ENCODE results near the gene MBD3. TPM values are rescaled to one million over a fixed set of nuclear protein-coding genes. Genes with fewer than 3 reads are reported as not detected.
A peak's percentile ranks its signal among the peaks of the same experiment; 100 is the strongest.

The MBD3 gene
- total RNA-seq, 1 donor from 2014 or later, result 34.2 TPM

GRCh38 chr19:1632462-1633268, 40.0 kb upstream of the MBD3 start:
- no peaks in the 10 kb centered on the region for H3K36me3 ChIP-seq
- H3K4me1 ChIP-seq, result no peaks in the 10 kb centered on the region
- Mint-ChIP-seq H3K4me1 (no peaks in the 10 kb centered on the region), H3K36me3 (peaks cover 14% of the 10 kb centered on the region), H3K4me3 (peak overlapping the region; percentile 55), H3K27ac (no peak overlapping the region), H3K9me3 (peaks cover 2% of the 10 kb centered on the region), H3K27me3 (ENCODE audit: insufficient read depth, low read depth) (peaks cover 7% of the 10 kb centered on the region)
- TF ChIP-seq EZH2phosphoT487 (IDR thresholded peaks at IDR 0.05) (no peak), CTCF (IDR thresholded peaks at IDR 0.05) (no peak), EZH2 (IDR thresholded peaks at IDR 0.05) (no peak)
- no peak overlapping the region for H3K4me2 ChIP-seq
- no peak overlapping the region for H2AFZ ChIP-seq (replicated peaks)
- H3K9ac ChIP-seq, result no peak overlapping the region
- peaks cover 84% of the 10 kb centered on the region for H3K79me2 ChIP-seq (ENCODE audit: low read depth)
- no peaks in the 10 kb centered on the region for H3K27me3 ChIP-seq
- DNase-seq (ENCODE audit: low spot score), result no peak
- no peaks in the 10 kb centered on the region for H3K9me3 ChIP-seq (ENCODE audit: low read depth)
- H3K4me3 ChIP-seq, result no peak overlapping the region
- H4K20me1 ChIP-seq (ENCODE audit: low read depth), result peaks cover 87% of the 10 kb centered on the region
- peaks cover 3% of the 10 kb centered on the region for H3F3A ChIP-seq (ENCODE audit: low read depth)
- no peak overlapping the region for H3K27ac ChIP-seq

GRCh38 chr19:1631557-1632100, 39.0 kb upstream of the MBD3 start:
- Mint-ChIP-seq H3K9me3 (peaks cover 2% of the 10 kb centered on the region), H3K27me3 (ENCODE audit: insufficient read depth, low read depth) (peaks cover 4% of the 10 kb centered on the region), H3K36me3 (peaks cover 13% of the 10 kb centered on the region), H3K4me1 (no peaks in the 10 kb centered on the region), H3K27ac (no peak overlapping the region), H3K4me3 (no peak overlapping the region)
- Histone ChIP-seq H3K9me3 (ENCODE audit: low read depth) (no peaks in the 10 kb centered on the region), H3K79me2 (ENCODE audit: low read depth) (peaks cover 74% of the 10 kb centered on the region), H3K4me2 (no peak overlapping the region), H3K27me3 (no peaks in the 10 kb centered on the region), H4K20me1 (ENCODE audit: low read depth) (peaks cover 79% of the 10 kb centered on the region), H3K9ac (no peak overlapping the region), H3K36me3 (no peaks in the 10 kb centered on the region), H3K4me3 (no peak overlapping the region), H2AFZ (replicated peaks) (no peak overlapping the region), H3F3A (ENCODE audit: low read depth) (peaks cover 3% of the 10 kb centered on the region), H3K4me1 (no peaks in the 10 kb centered on the region), H3K27ac (no peak overlapping the region)
- no peak for DNase-seq (ENCODE audit: low spot score)
- no peak for TF ChIP-seq EZH2 (IDR thresholded peaks at IDR 0.05)
- TF ChIP-seq EZH2phosphoT487 (IDR thresholded peaks at IDR 0.05), result no peak
- TF ChIP-seq CTCF (IDR thresholded peaks at IDR 0.05), result no peak

GRCh38 chr19:1630811-1631210, 38.1 kb upstream of the MBD3 start:
- no peak for DNase-seq (ENCODE audit: low spot score)
- Histone ChIP-seq H3K36me3 (no peaks in the 10 kb centered on the region), H3K4me1 (no peaks in the 10 kb centered on the region), H3K9ac (no peak overlapping the region), H3K79me2 (ENCODE audit: low read depth) (peaks cover 66% of the 10 kb centered on the region), H2AFZ (replicated peaks) (no peak overlapping the region), H3F3A (ENCODE audit: low read depth) (peaks cover 3% of the 10 kb centered on the region), H3K27ac (no peak overlapping the region), H3K9me3 (ENCODE audit: low read depth) (no peaks in the 10 kb centered on the region), H3K4me3 (no peak overlapping the region), H4K20me1 (ENCODE audit: low read depth) (peaks cover 78% of the 10 kb centered on the region), H3K27me3 (no peaks in the 10 kb centered on the region), H3K4me2 (no peak overlapping the region)
- no peak for TF ChIP-seq EZH2 (IDR thresholded peaks at IDR 0.05)
- TF ChIP-seq CTCF (IDR thresholded peaks at IDR 0.05), result no peak
- no peak for TF ChIP-seq EZH2phosphoT487 (IDR thresholded peaks at IDR 0.05)
- peaks cover 4% of the 10 kb centered on the region for H3K27me3 Mint-ChIP-seq (ENCODE audit: insufficient read depth, low read depth)
- H3K27ac Mint-ChIP-seq, result no peak overlapping the region
- no peak overlapping the region for H3K4me3 Mint-ChIP-seq
- peaks cover 15% of the 10 kb centered on the region for H3K36me3 Mint-ChIP-seq
- H3K4me1 Mint-ChIP-seq, result peaks cover 2% of the 10 kb centered on the region
- H3K9me3 Mint-ChIP-seq, result no peaks in the 10 kb centered on the region
